NCI-H146 (cell line): ENCODE results near the gene PDAP1.
"Not testable (repeated sequence)": the region's sequence is repeated elsewhere in the genome, so short reads cannot be mapped to it uniquely, and the experiment has no call there.

ENCODE experiments used
- DNase-seq: peaks from one replicate; lab custom pipeline; 2025; lab: John Stamatoyannopoulos, UW

Gene PDAP1

GRCh38 chr7:99424932-99425730 is 16.7 kb upstream of the PDAP1 start:
- DNase-seq, result no peak

DNA sequence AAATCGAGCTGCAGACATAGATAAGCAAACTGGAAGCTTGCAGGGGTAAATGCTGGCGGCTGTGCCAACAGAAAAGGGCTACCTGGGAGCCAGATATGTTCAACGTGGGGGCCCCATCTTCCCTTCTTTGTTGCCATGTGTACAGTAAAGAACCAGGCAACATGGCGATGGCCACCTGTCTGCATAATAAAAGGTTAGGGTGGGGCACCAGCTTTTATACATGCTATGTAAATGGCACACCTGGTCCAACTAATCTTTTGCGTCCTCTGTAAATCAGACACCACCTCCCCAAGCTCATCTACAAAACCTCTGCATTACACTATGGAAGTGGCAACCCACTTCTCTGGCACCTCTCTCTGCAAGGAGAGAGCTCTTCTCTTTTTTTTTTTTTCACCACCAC is 14.2 kb upstream of the PDAP1 start:
- DNase-seq, result peak; percentile 91

DNA sequence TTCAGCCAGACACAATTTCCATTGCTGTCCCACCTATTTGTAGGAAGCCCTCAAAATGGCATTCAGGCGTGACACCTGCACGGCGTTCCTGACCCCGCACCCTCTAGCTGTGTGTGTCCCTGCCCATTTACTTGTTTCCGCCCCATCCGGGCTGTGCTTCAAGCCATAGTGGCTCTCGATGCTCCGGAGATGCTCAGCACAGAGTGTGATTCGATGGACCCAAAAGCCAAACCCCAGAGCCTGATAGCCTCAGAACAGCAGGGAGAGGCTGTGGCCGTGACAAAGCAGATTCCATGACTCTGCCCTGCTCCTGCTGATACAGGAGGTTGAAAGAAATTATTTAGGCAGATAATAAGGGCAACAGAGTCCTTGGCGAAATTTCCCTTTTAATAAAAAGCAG is 13.8 kb upstream of the PDAP1 start:
- peak; percentile 79 for DNase-seq

GRCh38 chr7:99420986-99421385 is 12.6 kb upstream of the PDAP1 start:
- DNase-seq, result no peak

DNA sequence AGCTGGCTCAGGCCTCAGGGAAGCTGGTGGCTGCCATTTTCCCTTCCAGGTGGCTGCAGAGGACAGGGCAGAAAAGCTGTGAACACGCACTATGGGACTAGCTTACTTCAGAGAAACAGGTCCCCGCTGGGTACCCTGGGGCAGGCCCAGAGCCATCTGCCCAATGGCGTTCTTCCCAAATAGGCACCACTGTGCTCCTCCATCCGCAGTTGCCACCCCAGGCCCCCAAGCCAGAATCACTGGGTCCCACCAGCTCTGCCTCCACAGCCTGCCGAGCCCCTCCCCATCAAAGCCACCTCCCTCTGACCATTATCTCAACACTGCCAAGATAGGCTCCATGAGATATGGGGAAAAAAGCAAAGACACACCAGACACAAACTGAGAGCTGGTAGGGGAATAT is 11.8 kb upstream of the PDAP1 start:
- DNase-seq, result no peak

- no peak for DNase-seq
Observed at GRCh38 chr7:99419323-99420021, 11.1 kb upstream of the PDAP1 start.

DNA sequence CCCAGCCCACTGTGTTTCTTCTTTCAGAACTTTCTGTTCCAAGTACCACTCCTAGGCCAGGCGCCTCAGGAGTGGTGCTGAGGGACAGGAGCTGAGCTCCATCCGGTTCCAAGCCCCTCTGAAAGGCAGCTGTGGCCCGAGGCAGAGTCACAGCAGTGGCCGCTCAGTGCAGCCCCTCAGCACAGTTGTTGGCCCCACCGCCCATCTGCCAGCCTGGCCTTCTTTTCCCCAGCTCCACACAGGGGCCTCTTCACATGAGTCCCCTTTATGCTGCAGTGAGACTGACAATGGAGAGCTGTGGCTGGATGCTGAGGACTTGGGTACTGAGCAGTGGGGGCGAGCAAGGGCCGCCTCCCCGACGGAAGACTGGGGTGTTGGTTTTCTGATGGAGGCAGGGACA is 9.9 kb upstream of the PDAP1 start:
- no peak for DNase-seq

GRCh38 chr7:99415513-99416127 is 7.2 kb upstream of the PDAP1 start:
- not testable (repeated sequence) for DNase-seq

DNA sequence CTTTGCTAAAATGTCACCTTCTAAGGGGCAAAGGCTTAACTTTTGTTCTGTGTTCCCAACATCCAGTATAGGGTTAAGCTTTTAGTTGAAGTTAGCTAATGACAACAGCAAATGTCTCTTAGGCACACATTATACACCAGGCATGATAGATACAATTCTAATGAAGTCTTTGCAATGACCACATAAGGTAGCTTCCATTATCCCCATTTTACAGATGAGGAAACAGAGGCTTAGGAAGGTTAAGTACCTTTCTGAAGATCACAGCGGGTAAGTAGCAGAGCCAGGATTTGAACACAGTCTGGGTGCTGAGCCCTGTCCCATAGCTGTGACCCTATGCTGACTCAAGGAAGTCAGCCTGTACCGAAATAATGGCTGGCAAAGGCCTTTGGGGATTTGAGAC is 2.2 kb upstream of the PDAP1 start:
- DNase-seq, result no peak

- no peak for DNase-seq
Observed at GRCh38 chr7:99409806-99410205, 1.4 kb upstream of the PDAP1 start.

- DNase-seq, result no peak
Observed at GRCh38 chr7:99409192-99409572, 785 bp upstream of the PDAP1 start.

GRCh38 chr7:99407872-99408378 is 472 bp downstream of the PDAP1 start:
- peak; percentile 47 for DNase-seq

GRCh38 chr7:99406557-99406956 is 1.8 kb downstream of the PDAP1 start:
- no peak for DNase-seq

- no peak for DNase-seq
Observed at GRCh38 chr7:99404977-99405320, 3.4 kb downstream of the PDAP1 start.

GRCh38 chr7:99404235-99404976 is 4.0 kb downstream of the PDAP1 start:
- DNase-seq, result no peak

GRCh38 chr7:99403764-99404163 is 4.6 kb downstream of the PDAP1 start:
- no peak for DNase-seq

- DNase-seq, result no peak
Observed at GRCh38 chr7:99402854-99403253, 5.5 kb downstream of the PDAP1 start.

- DNase-seq, result no peak
Observed at GRCh38 chr7:99399597-99399996, 8.8 kb downstream of the PDAP1 start.

GRCh38 chr7:99398891-99399445 is 9.4 kb downstream of the PDAP1 start:
- DNase-seq, result no peak

DNA sequence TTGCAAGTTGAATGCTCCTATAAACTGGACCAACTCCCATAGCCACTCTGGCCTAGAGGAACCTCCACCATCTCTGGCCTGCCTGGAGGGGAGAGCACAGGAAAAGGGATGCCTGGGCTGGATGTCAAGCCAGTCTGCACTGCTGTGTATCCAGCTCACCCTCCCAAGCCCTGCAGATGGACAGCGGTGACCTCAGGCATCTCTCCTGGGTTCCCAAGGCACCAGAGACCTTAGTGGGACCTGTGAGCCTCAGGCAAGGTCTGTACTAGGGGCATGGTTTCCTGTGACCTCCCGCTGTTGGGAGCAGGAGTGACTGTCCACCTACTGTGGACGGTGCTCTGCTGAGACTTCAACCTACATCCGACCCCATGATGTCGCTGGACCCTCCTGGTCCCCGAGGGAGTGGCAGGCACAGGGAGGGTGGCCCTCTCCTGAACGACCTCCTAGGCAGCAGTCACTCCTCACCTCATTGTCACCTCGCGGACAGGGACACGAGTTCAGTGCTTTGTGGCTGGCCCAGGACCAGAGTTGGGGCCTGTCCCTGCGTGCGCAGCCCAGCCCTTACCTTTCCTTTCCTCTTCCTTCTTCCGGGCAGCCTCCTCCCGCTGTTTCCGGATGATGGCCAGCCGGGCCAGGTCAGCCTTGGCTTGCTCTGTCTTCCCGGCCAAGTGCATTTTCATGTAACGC is 11.0 kb downstream of the PDAP1 start:
- DNase-seq, result no peak
